ENCODE measurements around the gene MIGA2.

Gene MIGA2

GRCh38 chr9:129036241-129036922, at the start of gene MIGA2:
TSS of gene MIGA2 (plus strand) at chr9:129036626. CDS start at chr9:129040595, 3,969 bp downstream.
- Histone ChIP-seq H3K4me2 (ENCODE audit: low read length) (peak within 1 kb of the TSS; percentile 98), H3K9me2 (ENCODE audit: low read depth, low read length) (no peaks in the 10 kb centered on the region), H3K79me2 (ENCODE audit: insufficient read depth, low read length) (peaks cover 12% of the 10 kb centered on the region), H3F3A (ENCODE audit: insufficient read depth, low read length) (no peaks in the 10 kb centered on the region), H3K27me3 (ENCODE audit: insufficient read depth, low read length) (no peaks in the 10 kb centered on the region), H3K9ac (ENCODE audit: low read length) (peak within 1 kb of the TSS; percentile 89), H3K4me3 (ENCODE audit: low read depth, low read length, poor library complexity, severe bottlenecking) (peak within 1 kb of the TSS; percentile 93), H3K9me3 (ENCODE audit: low read length) (no peaks in the 10 kb centered on the region), H3K36me3 (ENCODE audit: insufficient read depth, low read length) (peaks cover 9% of the 10 kb centered on the region), H2AFZ (ENCODE audit: low read length) (peak within 1 kb of the TSS; percentile 97; the same call in 1 of the 2 replicates), H3K4me1 (ENCODE audit: insufficient read depth, low read length, severe bottlenecking) (peaks cover 19% of the 10 kb centered on the region), H4K20me1 (ENCODE audit: insufficient read depth, low read length) (no peaks in the 10 kb centered on the region), H3K27ac (ENCODE audit: low read depth, low read length, poor library complexity, severe bottlenecking) (peak within 1 kb of the TSS; percentile 17)
- no peak for TF ChIP-seq EZH2 (IDR thresholded peaks at IDR 0.05; ENCODE audit: borderline replicate concordance, low read length)
- TF ChIP-seq CTCF (IDR thresholded peaks at IDR 0.05; ENCODE audit: low read length) = no peak

GRCh38 chr9:128986671-128987070, 49.8 kb upstream of the MIGA2 start:
- Histone ChIP-seq H3K9ac (ENCODE audit: low read length) (no peak overlapping the region), H3K36me3 (ENCODE audit: insufficient read depth, low read length) (peaks cover 76% of the 10 kb centered on the region)

GRCh38 chr9:128987805-128988204, 48.6 kb upstream of the MIGA2 start:
- H3K27ac ChIP-seq (ENCODE audit: low read depth, low read length, poor library complexity, severe bottlenecking) = no peak overlapping the region
- no peak overlapping the region for H2AFZ ChIP-seq (ENCODE audit: low read length)
- no peaks in the 10 kb centered on the region for H4K20me1 ChIP-seq (ENCODE audit: insufficient read depth, low read length)
- peaks cover 73% of the 10 kb centered on the region for H3K36me3 ChIP-seq (ENCODE audit: insufficient read depth, low read length)
- H3K9ac ChIP-seq (ENCODE audit: low read length) = no peak overlapping the region
- no peak overlapping the region for H3K4me3 ChIP-seq (ENCODE audit: low read depth, low read length, poor library complexity, severe bottlenecking)
- no peaks in the 10 kb centered on the region for H3K9me2 ChIP-seq (ENCODE audit: low read depth, low read length)
- H3K27me3 ChIP-seq (ENCODE audit: insufficient read depth, low read length) = no peaks in the 10 kb centered on the region
- no peaks in the 10 kb centered on the region for H3K79me2 ChIP-seq (ENCODE audit: insufficient read depth, low read length)
- H3K9me3 ChIP-seq (ENCODE audit: low read length) = no peaks in the 10 kb centered on the region
- H3K4me1 ChIP-seq (ENCODE audit: insufficient read depth, low read length, severe bottlenecking) = no peaks in the 10 kb centered on the region
- H3K4me2 ChIP-seq (ENCODE audit: low read length) = no peak overlapping the region
- TF ChIP-seq EZH2 (IDR thresholded peaks at IDR 0.05; ENCODE audit: borderline replicate concordance, low read length) (no peak), CTCF (IDR thresholded peaks at IDR 0.05; ENCODE audit: low read length) (no peak)
- H3F3A ChIP-seq (ENCODE audit: insufficient read depth, low read length) = no peaks in the 10 kb centered on the region

More at GRCh38 chr9:128986671-128987070, 49.8 kb upstream of the MIGA2 start:
- Histone ChIP-seq H3K4me2 (ENCODE audit: low read length) (no peak overlapping the region), H3K4me3 (ENCODE audit: low read depth, low read length, poor library complexity, severe bottlenecking) (no peak overlapping the region), H3K79me2 (ENCODE audit: insufficient read depth, low read length) (no peaks in the 10 kb centered on the region), H3K27ac (ENCODE audit: low read depth, low read length, poor library complexity, severe bottlenecking) (no peak overlapping the region), H3K9me3 (ENCODE audit: low read length) (no peaks in the 10 kb centered on the region), H3F3A (ENCODE audit: insufficient read depth, low read length) (no peaks in the 10 kb centered on the region), H3K9me2 (ENCODE audit: low read depth, low read length) (no peaks in the 10 kb centered on the region), H3K4me1 (ENCODE audit: insufficient read depth, low read length, severe bottlenecking) (no peaks in the 10 kb centered on the region), H2AFZ (ENCODE audit: low read length) (no peak overlapping the region), H3K27me3 (ENCODE audit: insufficient read depth, low read length) (no peaks in the 10 kb centered on the region), H4K20me1 (ENCODE audit: insufficient read depth, low read length) (no peaks in the 10 kb centered on the region)
- no peak for TF ChIP-seq EZH2 (IDR thresholded peaks at IDR 0.05; ENCODE audit: borderline replicate concordance, low read length)
- TF ChIP-seq CTCF (IDR thresholded peaks at IDR 0.05; ENCODE audit: low read length) = no peak
